ENCODE results near the gene TM7SF2. TPM values are rescaled to one million over a fixed set of nuclear protein-coding genes. Genes with fewer than 3 reads are reported as not detected.
"Not testable (repeated sequence)": the region's sequence is repeated elsewhere in the genome, so short reads cannot be mapped to it uniquely, and the experiment has no call there.

Gene TM7SF2
- total RNA-seq, 4 donors from 2014 or later, result 13.6 to 93.0 (median 41.5) TPM

DNA sequence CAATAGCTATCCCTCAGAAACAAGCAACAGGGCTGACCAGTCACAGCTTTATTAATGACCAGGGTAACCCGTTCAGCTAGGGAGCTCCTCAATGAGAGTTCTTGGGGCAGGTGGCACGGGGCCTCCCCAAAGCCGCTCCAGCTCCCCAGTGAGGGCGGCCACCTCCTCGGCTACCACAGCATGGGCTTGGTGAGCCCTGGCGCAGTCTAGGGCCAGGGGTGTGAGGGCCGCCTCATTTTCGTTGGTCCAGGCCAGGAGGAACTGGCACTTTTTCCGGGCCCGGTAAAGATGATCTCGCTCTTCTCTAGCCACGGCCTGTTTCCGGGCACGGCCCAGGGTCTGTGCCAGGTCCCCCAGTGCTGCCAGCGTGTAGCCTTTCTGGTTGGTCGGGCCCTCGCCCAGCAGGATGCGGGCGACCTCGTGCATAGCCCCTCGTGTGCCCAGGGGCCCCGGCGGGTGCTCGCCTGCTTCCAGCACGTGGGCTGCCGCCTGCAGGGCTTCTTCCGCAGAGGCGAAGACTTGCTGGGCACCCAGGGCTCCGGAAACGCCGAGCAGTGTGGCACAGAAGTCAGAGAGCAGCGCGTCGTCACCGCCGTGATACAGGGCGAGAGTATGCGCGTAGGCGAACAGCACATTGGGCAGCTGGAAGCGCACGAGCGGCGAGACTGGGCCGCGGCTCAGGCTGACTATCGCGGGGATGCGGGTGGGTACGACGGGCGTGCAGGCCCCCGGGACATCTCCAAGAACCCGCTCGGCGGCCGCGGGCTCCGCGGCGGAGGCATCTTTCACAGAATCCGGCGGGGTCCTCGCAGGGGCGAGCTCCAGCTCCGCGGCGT, 4.9 kb downstream of the TM7SF2 start:
- H3K4me1 ChIP-seq, result peaks cover 0 to 65% (median 42%) of the 10 kb centered on the region in 4 donors
- H3K4me3 ChIP-seq, result peak overlapping the region; percentile 60 to 98 (median 92)
- DNase-seq (ENCODE audit: low spot score in 2 of 2), result no peak
- H3K9me3 ChIP-seq, result no peaks in the 10 kb centered on the region
- H3K27ac ChIP-seq, result peak overlapping the region; percentile 38 to 88 (median 82)
- peaks cover 0 to 57% (median 13%) of the 10 kb centered on the region in 3 donors for H3K36me3 ChIP-seq
- TF ChIP-seq, protein P1, sequence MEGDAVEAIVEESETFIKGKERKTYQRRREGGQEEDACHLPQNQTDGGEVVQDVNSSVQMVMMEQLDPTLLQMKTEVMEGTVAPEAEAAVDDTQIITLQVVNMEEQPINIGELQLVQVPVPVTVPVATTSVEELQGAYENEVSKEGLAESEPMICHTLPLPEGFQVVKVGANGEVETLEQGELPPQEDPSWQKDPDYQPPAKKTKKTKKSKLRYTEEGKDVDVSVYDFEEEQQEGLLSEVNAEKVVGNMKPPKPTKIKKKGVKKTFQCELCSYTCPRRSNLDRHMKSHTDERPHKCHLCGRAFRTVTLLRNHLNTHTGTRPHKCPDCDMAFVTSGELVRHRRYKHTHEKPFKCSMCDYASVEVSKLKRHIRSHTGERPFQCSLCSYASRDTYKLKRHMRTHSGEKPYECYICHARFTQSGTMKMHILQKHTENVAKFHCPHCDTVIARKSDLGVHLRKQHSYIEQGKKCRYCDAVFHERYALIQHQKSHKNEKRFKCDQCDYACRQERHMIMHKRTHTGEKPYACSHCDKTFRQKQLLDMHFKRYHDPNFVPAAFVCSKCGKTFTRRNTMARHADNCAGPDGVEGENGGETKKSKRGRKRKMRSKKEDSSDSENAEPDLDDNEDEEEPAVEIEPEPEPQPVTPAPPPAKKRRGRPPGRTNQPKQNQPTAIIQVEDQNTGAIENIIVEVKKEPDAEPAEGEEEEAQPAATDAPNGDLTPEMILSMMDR (IDR thresholded peaks at IDR 0.05), result no peak
- TF ChIP-seq POLR2A (IDR thresholded peaks at IDR 0.05) (no peak), EP300 (IDR thresholded peaks at IDR 0.05) (no peak)
- no peaks in the 10 kb centered on the region for H3K27me3 ChIP-seq
- WGBS, 2 donors, result 27 to 28% methylated on average over 45 to 53 of the region's 68 CpGs

DNA sequence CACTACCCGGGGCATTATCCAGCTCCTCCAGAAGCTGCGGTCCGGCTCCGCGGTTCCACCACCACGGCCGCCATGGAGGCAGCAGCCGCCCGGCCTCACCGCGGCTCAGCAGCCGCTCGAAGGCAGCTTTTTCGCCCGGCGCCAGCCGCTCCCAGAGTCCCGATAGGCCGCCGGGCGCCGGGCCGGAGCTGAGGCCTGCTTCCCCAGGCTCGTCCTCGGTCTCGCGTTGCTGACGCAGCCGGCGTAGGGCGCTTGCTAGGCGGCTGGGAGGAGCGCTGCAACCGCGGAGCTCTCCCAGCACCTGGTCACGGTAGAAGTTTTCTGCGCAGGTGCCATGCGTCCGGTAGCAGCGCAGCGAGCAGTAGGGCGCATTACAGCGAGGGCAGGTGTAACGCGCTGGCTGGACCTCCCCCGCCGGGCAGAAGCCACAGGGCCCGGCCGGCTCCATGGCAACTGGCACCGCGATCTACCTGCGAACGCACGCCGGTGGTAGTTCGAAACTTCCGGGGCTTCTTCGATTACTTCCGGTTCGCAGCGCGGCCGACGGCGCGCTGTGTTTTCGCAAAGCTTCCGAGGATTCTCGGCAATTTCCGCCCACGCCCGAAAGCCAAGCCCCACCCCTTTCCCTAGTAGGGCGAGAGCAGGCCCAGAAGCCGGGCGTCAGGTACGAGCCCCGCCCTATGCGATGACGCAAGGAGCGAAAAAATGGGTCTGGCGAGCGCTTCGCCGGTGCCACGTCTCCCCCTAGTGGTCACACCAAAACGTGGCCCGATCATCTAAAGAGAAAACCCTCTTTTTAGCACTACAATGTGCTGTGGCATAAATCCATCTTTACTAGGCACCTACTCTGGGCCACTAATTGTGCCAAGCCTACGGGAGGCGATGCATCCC, 5.8 kb downstream of the TM7SF2 start, which contains the start of gene ZNHIT2:
ZNHIT2 (minus strand) TSS at position 496 of the 891 bp plus-strand sequence; CDS start at position 448, 48 bp downstream.
- Histone ChIP-seq H3K27me3 (no peaks in the 10 kb centered on the region), H3K27ac (peak within 1 kb of the TSS; percentile 53 to 88 (median 82)), H3K4me1 (peaks cover 0 to 58% (median 34%) of the 10 kb centered on the region in 4 donors), H3K36me3 (peaks cover 0 to 57% (median 13%) of the 10 kb centered on the region in 3 donors), H3K9me3 (no peaks in the 10 kb centered on the region), H3K4me3 (peak within 1 kb of the TSS; percentile 60 to 98 (median 92))
- peak; percentile 99 to 100 for DNase-seq (ENCODE audit: low spot score in 2 of 2)
- TF ChIP-seq EP300 (IDR thresholded peaks at IDR 0.05) (peak; percentile 84 to 98), POLR2A (IDR thresholded peaks at IDR 0.05) (peak in 1 of 2 donors; percentile 44)
- TF ChIP-seq, protein P1 (IDR thresholded peaks at IDR 0.05), result peak; percentile 88 to 98 (median 96)
- 0 to 4% methylated on average over 10 to 62 of the region's 89 CpGs for WGBS, 2 donors

DNA sequence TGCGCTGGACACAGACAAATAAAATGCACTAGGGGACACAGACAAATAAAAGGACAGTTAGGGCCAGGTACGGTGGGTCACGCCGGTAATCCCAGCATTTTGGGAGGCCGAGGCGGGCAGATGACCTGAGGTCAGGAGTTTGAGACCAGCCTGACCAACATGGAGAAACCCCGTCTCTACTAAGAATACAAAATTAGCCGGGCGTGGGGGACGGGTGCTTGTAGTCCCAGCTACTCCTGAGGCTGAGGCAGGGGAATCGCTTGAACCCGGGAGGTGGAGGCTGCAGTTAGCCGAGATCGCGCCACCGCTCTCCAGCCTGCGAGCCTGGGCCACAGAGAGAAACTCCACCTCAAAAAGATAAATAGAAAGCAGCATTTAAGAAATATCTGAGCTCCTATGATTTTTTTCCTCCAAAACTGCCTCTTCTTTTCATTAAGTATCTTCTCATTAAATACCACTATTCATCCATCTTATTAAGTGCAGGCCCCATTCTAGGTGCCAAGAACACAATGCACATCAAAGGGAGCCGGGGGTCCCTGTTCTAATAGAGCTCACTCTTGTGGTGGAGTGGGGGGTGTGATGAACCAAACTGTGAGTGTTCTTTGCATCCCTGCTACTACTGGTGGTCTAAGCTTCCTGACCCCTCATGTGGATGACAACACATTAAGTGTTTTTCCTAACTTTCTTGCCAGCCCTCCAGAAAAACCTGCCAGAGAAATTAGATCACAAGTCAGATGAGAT, 6.6 kb downstream of the TM7SF2 start:
- H3K4me1 ChIP-seq, result peaks cover 0 to 58% (median 26%) of the 10 kb centered on the region in 4 donors
- WGBS, 2 donors, result 78 to 83% methylated on average over 18 of the region's 18 CpGs

DNA sequence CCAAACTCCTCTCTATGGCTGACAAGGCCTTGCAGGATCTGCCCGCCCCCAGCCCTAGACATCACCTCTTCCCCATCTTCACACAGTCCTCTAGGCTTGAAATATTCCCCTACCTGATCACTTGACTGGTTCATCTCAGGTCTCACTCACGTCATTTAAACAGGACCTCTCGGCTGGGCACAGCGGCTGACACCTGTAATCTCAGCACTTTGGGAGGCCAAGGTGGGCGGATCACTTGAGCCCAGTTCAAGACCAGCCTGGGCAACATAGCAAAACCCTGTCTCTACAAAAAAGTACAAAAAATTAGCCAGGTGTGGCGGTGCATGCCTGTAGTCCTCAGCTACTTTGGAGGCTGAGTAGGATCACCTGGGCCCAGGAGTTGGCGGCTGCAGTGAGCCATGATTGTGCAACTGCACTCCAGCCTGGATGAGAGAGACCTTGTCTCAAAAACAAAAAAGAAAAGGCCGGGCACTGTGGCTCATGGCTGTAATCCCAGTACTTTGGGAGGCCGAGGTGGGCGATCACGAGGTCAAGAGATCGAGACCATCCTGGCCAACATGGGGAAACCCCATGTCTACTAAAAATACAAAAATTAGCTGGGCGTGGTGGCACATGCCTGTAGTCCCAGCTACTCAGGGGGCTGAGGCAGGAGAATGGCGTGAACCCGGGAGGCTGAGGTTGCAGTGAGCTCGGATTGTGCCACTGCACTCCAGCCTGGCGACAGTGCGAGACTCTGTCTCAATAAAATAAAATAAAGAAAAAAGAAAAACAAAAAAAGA, 7.4 kb downstream of the TM7SF2 start:
- H3K36me3 ChIP-seq, result peaks cover 0 to 57% (median 13%) of the 10 kb centered on the region in 3 donors
- WGBS, 2 donors, result 89% methylated on average over 18 of the region's 18 CpGs

More for the DNA sequence above, 6.6 kb downstream of the TM7SF2 start:
- Histone ChIP-seq H3K27me3 (no peaks in the 10 kb centered on the region), H3K36me3 (peaks cover 0 to 57% (median 13%) of the 10 kb centered on the region in 3 donors), H3K9me3 (no peaks in the 10 kb centered on the region), H3K4me3 (peak overlapping the region in 1 of 4 donors; percentile 86), H3K27ac (peak overlapping the region; percentile 42 to 88 (median 70))
- TF ChIP-seq, protein P1 (IDR thresholded peaks at IDR 0.05), result peak in 1 of 5 experiments; percentile 4
- no peak for TF ChIP-seq EP300 (IDR thresholded peaks at IDR 0.05)
- TF ChIP-seq POLR2A (IDR thresholded peaks at IDR 0.05), result no peak
- DNase-seq (ENCODE audit: low spot score in 2 of 2), result no peak

More for the DNA sequence above, 7.4 kb downstream of the TM7SF2 start:
- not testable (repeated sequence) for H3K27me3 ChIP-seq; DNase-seq (ENCODE audit: low spot score in 2 of 2); H3K9me3 ChIP-seq; H3K4me3 ChIP-seq
- H3K4me1 ChIP-seq, result peaks cover 0 to 60% (median 22%) of the 10 kb centered on the region in 4 donors
- H3K27ac ChIP-seq, result peak overlapping the region in 1 of 4 donors; percentile 88
